Heart right ventricle (tissue), 16 donors: ENCODE measurements around the gene PRKACA. TPM values are rescaled to one million over a fixed set of nuclear protein-coding genes. Genes with fewer than 3 reads are reported as not detected.

Source experiments
- ATAC-seq, 8 donors: fragments of 200-7000 bp; cut with Tn5 transposase; one replicate each; pipeline ENCODE4 v1.9.1; 2020; ENCODE audit warnings: mild to moderate bottlenecking in 8 of 8, moderate library complexity in 8 of 8, moderate number of reproducible peaks in 1 of 8
- DNase-seq, 2 donors: peaks; one replicate each; pipeline ENCODE4 v3.0.0-alpha.2; 2020
- H3K27ac ChIP-seq, 10 donors: fragments of 200-600 bp; sonication (generic) in 2 of 10; one replicate each; pipeline versions ENCODE4 v1.5.0 to v1.8.0; 2020 to 2022; ENCODE audit warnings: mild to moderate bottlenecking in 3 of 10
- H3K27me3 ChIP-seq, 7 donors: fragments of 200-600 bp; one replicate each; pipeline ENCODE4 v1.8.0; 2021 to 2022; ENCODE audit warnings: mild to moderate bottlenecking in 2 of 7
- H3K36me3 ChIP-seq, 9 donors: fragments of 200-600 bp; sonication (generic) in 1 of 9; one replicate each; pipeline versions ENCODE4 v1.5.0 to v1.8.0; 2020 to 2022; ENCODE audit warnings: mild to moderate bottlenecking in 2 of 9
- H3K4me1 ChIP-seq, 9 donors: fragments of 200-600 bp; sonication (generic) in 1 of 9; one replicate each; pipeline versions ENCODE4 v1.5.0 to v1.8.0; 2020 to 2022; ENCODE audit warnings: mild to moderate bottlenecking in 4 of 9
- H3K4me3 ChIP-seq, 10 donors: fragments of 200-600 bp; sonication (generic) in 2 of 10; one replicate each; pipeline versions ENCODE4 v1.5.0 to v1.8.0; 2020 to 2022; ENCODE audit warnings: mild to moderate bottlenecking in 7 of 10, moderate library complexity in 2 of 10
- H3K9me3 ChIP-seq, 11 donors: fragments of 200-600 bp in 10 of 11; sonication (generic) in 2 of 11; one replicate each; pipeline versions ENCODE4 v1.5.0 to v1.8.0; 2013 to 2022; ENCODE audit warnings: mild to moderate bottlenecking in 2 of 11, control low read depth in 1 of 11, moderate library complexity in 1 of 11
- CTCF ChIP-seq, 9 donors: fragments of 200-600 bp; sonication (generic) in 2 of 9; IDR thresholded peaks; one replicate each; pipeline versions ENCODE4 v1.5.0 to v1.8.0; 2021 to 2022; ENCODE audit warnings: antibody characterized with exemption in 9 of 9, mild to moderate bottlenecking in 5 of 9, moderate library complexity in 1 of 9
- WGBS, 2 donors: extraction: QIAGEN DNeasy Blood & Tissue Kit; methylation state at CpG; one replicate each; pipeline ENCODE4 v1.1.7; 2013; ENCODE audit warnings: inconsistent platforms in 1 of 2; 5-methylcytosine and 5-hydroxymethylcytosine counted together
- intact Hi-C, 10 donors: fragments of 100-400 bp; cut with DNase I; formaldehyde crosslinking; loops; one replicate each; pipeline versions ENCODE4 v1.11.1 to v1.14.2; 2022
- polyA plus RNA-seq, 2 donors: library from polyadenylated mRNA; stranded (reverse); fragments of 200-250 nt; gene quantifications; one replicate each; pipeline ENCODE4 v1.2.3, GENCODE V29; 2013
- total RNA-seq, 10 donors: library from RNA; stranded (reverse); fragmentation: NEBNext Ultra II Directional in 3 of 10; extraction: Animal tissue kit (Norgen Biotek cat#: 25700) in 3 of 10; gene quantifications; one replicate each; pipeline versions ENCODE4 v1.2.1 to v1.2.4, GENCODE V29; 2021 to 2023
- donor health status: Arrhythmogenic right ventricular cardiomyopathy.
- donor health status: ischemic (EF 13 %, LVEDD 7.1; RV severe dilation, severe dysfunction).
- donor health status: healthy with polysubstance abuse.
- donor health status: DM: no; HTN: yes; CAD: no.
- donor health status: DM: no; HTN: no; CAD: no.
- donor health status: ischemic (EF 25% LVEDD 6.9; RV normal size, moderate dysfunction).
- donor health status: ischemic (EF 25% LVEDD 5.7; RV mildly dilated, moderate dysfunction).
- donor health status: healthy.
- donor health status: DM: yes; HTN: yes; CAD: no.
- donor health status: Ischemic cardiomyopathy.
- donor health status: ischemic (EF 35%, LVEDD 5.7; RV mildly dilated, moderate dysfunction).
- donor health status: nonischemic (EF 11% LVEDD 7.7; RV severe dilation, severe dysfunction).
- donor health status: DM: yes; HTN: yes; CAD: no.
- donor health status: PGD.
- donor health status: ischemic (EF 29% LVEDD 5.4; RV normal size, mild dysfunction).
- donor health status: nonischemic (EF 23%, LVEDD 6.1; RV moderate dilation, normal function).

PRKACA gene
- total and polyA plus RNA-seq, 12 donors, result 196 to 691 (median 508) TPM

- no peak for TF ChIP-seq CTCF (IDR thresholded peaks at IDR 0.05)
- intact Hi-C loops, result no loop called here
- peak overlapping the region in 9 of 10 donors; percentile 18 to 68 (median 52) for H3K27ac ChIP-seq
- H3K27me3 ChIP-seq, result no peaks in the 10 kb centered on the region
- 85 to 86% methylated on average over 10 of the region's 10 CpGs for WGBS, 2 donors
- H3K36me3 ChIP-seq, result peaks cover 0 to 99% (median 70%) of the 10 kb centered on the region in 9 donors
- no peak for ATAC-seq
- H3K9me3 ChIP-seq, result no peaks in the 10 kb centered on the region
- DNase-seq, result no peak
- H3K4me1 ChIP-seq, result peaks cover 0 to 35% (median 26%) of the 10 kb centered on the region in 9 donors
- no peak overlapping the region for H3K4me3 ChIP-seq
These were observed 14.8 kb downstream of the PRKACA start for GRCh38 chr19:14102756-14103155.

- DNase-seq, result no peak
These were observed 15.4 kb downstream of the PRKACA start for GRCh38 chr19:14102102-14102696.

GRCh38 chr19:14101003-14101545 is 16.5 kb downstream of the PRKACA start:
- no peak overlapping the region for H3K4me3 ChIP-seq
- ATAC-seq (no peak), DNase-seq (no peak)
- no peak for TF ChIP-seq CTCF (IDR thresholded peaks at IDR 0.05)
- no peaks in the 10 kb centered on the region for H3K9me3 ChIP-seq
- H3K27ac ChIP-seq, result peak overlapping the region in 2 of 10 donors; percentile 18 to 68
- H3K27me3 ChIP-seq, result no peaks in the 10 kb centered on the region
- H3K36me3 ChIP-seq, result peaks cover 0 to 100% (median 73%) of the 10 kb centered on the region in 9 donors
- WGBS, 2 donors, result 94 to 95% methylated on average over 6 of the region's 6 CpGs
- H3K4me1 ChIP-seq, result peaks cover 0 to 22% (median 17%) of the 10 kb centered on the region in 9 donors
- intact Hi-C loops, result no loop called here

More at GRCh38 chr19:14102102-14102696, 15.4 kb downstream of the PRKACA start:
- no peak for TF ChIP-seq CTCF (IDR thresholded peaks at IDR 0.05)
- Histone ChIP-seq H3K27ac (peak overlapping the region in 9 of 10 donors; percentile 18 to 68 (median 52)), H3K4me3 (no peak overlapping the region), H3K36me3 (peaks cover 0 to 100% (median 76%) of the 10 kb centered on the region in 9 donors), H3K27me3 (no peaks in the 10 kb centered on the region), H3K9me3 (no peaks in the 10 kb centered on the region), H3K4me1 (peaks cover 0 to 29% (median 21%) of the 10 kb centered on the region in 9 donors)
- intact Hi-C loops, result no loop called here
- ATAC-seq, result peak in 1 of 8 donors; percentile 28
- 52 to 57% methylated on average over 11 of the region's 11 CpGs for WGBS, 2 donors

DNA sequence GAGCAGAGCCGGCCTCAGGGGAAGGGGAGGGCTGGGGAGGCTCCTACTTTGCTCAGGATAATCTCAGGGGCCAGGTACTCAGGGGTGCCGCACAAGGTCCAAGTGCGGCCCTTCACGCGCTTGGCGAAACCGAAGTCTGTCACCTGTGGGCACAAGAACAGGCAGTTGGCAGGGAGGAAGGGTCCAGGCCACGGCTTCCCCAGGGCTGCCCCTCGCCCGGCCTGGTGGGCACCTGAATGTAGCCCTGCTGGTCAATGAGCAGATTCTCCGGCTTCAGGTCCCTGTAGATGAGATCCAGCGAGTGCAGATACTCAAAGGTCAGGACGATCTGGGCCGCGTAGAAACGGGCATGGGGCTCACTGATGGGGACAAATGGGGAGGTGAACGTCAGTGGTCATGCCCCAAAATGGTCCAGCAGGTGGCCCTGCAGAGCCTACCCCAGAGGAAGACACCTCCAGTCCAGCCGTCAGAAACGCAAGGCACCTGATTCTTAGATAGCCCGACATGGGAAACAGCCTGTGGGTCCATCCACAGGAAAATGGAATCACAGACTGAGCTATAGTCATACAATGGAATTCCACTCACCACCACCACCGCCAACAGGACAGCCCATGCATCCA is 19.9 kb downstream of the PRKACA start:
- no peak for DNase-seq
- WGBS, 2 donors, result 72 to 76% methylated on average over 21 of the region's 21 CpGs
- intact Hi-C loops, result no loop called here
- Histone ChIP-seq H3K9me3 (peaks cover 0 to 12% (median 8%) of the 10 kb centered on the region in 11 donors), H3K27ac (peak overlapping the region in 3 of 10 donors; percentile 26 to 45 (median 26)), H3K27me3 (no peaks in the 10 kb centered on the region), H3K36me3 (peaks cover 0 to 88% (median 56%) of the 10 kb centered on the region in 9 donors), H3K4me3 (no peak overlapping the region), H3K4me1 (peaks cover 0 to 14% (median 10%) of the 10 kb centered on the region in 9 donors)
- TF ChIP-seq CTCF (IDR thresholded peaks at IDR 0.05), result peak in 8 of 9 donors; percentile 15 to 44 (median 30)
- peak in 4 of 8 donors; percentile 2 to 58 (median 29) for ATAC-seq
